SU-DHL-6 (cell line): ENCODE data around the gene ANKRD31.

Source experiments
- EZH2phosphoT487 ChIP-seq: fragments of 200-600 bp; sonication (generic), shearing (Covaris generic); conservative IDR thresholded peaks from 2 replicates; pipeline ENCODE4 v1.6.1; 2018; ENCODE audit warnings: mild to moderate bottlenecking, antibody characterized with exemption, low read length, moderate library complexity, mixed read lengths
- TF ChIP-seq, protein P1 (sequence below): fragments of 200-600 bp; sonication (generic); IDR thresholded peaks from one replicate; pipeline ENCODE4 v1.5.1; 2017; ENCODE audit warnings: antibody characterized with exemption, mild to moderate bottlenecking, low read length, moderate library complexity; ENCODE audit not compliant: insufficient read depth, poor library complexity, severe bottlenecking

DNA sequence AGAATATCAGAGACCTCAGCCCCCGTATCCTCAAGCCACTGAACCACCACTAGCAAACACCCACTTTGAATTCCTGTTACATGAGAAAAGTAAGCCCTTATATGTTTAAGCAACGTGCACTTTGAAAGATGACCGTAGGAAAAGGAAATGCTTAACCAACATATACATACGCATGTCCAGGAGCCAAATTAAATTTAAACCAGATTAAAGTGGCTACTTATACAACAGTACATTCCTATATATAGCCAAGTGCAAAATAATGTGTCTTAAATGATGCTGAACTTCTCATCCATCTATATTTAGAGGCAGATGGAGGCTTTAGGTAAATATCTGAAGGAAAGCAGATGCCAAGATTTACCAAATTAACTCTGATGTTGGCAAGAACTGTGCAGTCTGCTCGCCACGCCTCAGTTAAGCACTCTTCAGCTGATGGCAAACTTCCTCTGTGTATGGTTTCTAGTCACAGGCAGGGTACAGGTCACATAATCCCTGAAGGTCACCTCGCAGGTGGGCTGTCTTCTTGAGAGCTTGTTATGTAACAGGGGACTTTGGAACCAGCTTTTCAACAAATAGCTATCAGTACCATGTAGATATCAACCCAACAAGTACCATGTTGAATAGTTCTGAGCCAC is 192.9 kb downstream of the ANKRD31 start:
- TF ChIP-seq, protein P1, sequence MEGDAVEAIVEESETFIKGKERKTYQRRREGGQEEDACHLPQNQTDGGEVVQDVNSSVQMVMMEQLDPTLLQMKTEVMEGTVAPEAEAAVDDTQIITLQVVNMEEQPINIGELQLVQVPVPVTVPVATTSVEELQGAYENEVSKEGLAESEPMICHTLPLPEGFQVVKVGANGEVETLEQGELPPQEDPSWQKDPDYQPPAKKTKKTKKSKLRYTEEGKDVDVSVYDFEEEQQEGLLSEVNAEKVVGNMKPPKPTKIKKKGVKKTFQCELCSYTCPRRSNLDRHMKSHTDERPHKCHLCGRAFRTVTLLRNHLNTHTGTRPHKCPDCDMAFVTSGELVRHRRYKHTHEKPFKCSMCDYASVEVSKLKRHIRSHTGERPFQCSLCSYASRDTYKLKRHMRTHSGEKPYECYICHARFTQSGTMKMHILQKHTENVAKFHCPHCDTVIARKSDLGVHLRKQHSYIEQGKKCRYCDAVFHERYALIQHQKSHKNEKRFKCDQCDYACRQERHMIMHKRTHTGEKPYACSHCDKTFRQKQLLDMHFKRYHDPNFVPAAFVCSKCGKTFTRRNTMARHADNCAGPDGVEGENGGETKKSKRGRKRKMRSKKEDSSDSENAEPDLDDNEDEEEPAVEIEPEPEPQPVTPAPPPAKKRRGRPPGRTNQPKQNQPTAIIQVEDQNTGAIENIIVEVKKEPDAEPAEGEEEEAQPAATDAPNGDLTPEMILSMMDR, result no peak
- TF ChIP-seq EZH2phosphoT487, result no peak
